Cardiac muscle cell (in vitro differentiated cells and primary cell): ENCODE data around the gene CST3. TPM values are rescaled to one million over a fixed set of nuclear protein-coding genes. Genes with fewer than 3 reads are reported as not detected.

Experiments
- DNase-seq, 2 donors: peaks; one replicate each; pipeline versions ENCODE4 v3.0.0 to v3.0.0-alpha.2; 2010 to 2017; ENCODE audit warnings: low read depth in 1 of 2, low spot score in 1 of 2
- H3K27ac ChIP-seq: fragments of 200-600 bp; sonication (generic); 2 replicates; pipeline ENCODE4 v1.5.1; 2016
- H3K27me3 ChIP-seq: fragments of 200-600 bp; sonication (generic); 2 replicates; pipeline ENCODE4 v1.6.0; 2016; ENCODE audit warnings: control low read depth
- H3K36me3 ChIP-seq: fragments of 200-600 bp; sonication (generic); 2 replicates; pipeline ENCODE4 v1.5.1; 2016; ENCODE audit warnings: control low read depth
- H3K4me1 ChIP-seq: fragments of 200-600 bp; sonication (generic); 2 replicates; pipeline ENCODE4 v1.8.1; 2017; ENCODE audit warnings: low read depth, mild to moderate bottlenecking, mixed run types
- H3K4me3 ChIP-seq: fragments of 200-600 bp; sonication (generic); 2 replicates; pipeline ENCODE4 v1.5.1; 2016; ENCODE audit warnings: mild to moderate bottlenecking
- H3K9me3 ChIP-seq: fragments of 200-600 bp; sonication (generic); 2 replicates; pipeline ENCODE4 v1.5.1; 2017; ENCODE audit warnings: low read depth, mild to moderate bottlenecking, control low read depth
- CTCF ChIP-seq: IDR thresholded peaks from 2 replicates; pipeline ENCODE4 v1.5.1; 2012; ENCODE audit warnings: low read depth, mild to moderate bottlenecking, low read length
- polyA plus RNA-seq: library from polyadenylated mRNA; unstranded; fragments of >200 nt; fragmentation: Nextera tagmentation; extraction: Ambion mirVana; gene quantifications from 2 replicates; pipeline ENCODE4 v1.2.1, GENCODE V29; 2016
- total RNA-seq: library from RNA; depleted of rRNA; stranded (reverse); fragments of >200 nt; gene quantifications from 2 replicates; pipeline ENCODE4 v1.2.3, GENCODE V29; 2016

Gene CST3
- total and polyA plus RNA-seq, 2 experiments from 2014 or later = 214 to 256 TPM

- peak in 1 of 2 donors; percentile 22 for DNase-seq
- TF ChIP-seq CTCF = no peak
- peaks cover 4% of the 10 kb centered on the region for H3K4me1 ChIP-seq
Observed at GRCh38 chr20:23628402-23629016, 9.2 kb downstream of the CST3 start.

GRCh38 chr20:23627501-23627900 lies 10.3 kb downstream of the CST3 start:
- H3K4me1 ChIP-seq = peaks cover 4% of the 10 kb centered on the region
- DNase-seq = peak in 1 of 2 donors; percentile 29
- no peaks in the 10 kb centered on the region for H3K27me3 ChIP-seq
- TF ChIP-seq CTCF = no peak
- no peaks in the 10 kb centered on the region for H3K36me3 ChIP-seq
- H3K4me3 ChIP-seq = no peak overlapping the region
- no peaks in the 10 kb centered on the region for H3K9me3 ChIP-seq
- H3K27ac ChIP-seq = no peak overlapping the region

More at GRCh38 chr20:23628402-23629016, 9.2 kb downstream of the CST3 start:
- no peak overlapping the region for H3K27ac ChIP-seq
- H3K9me3 ChIP-seq = no peaks in the 10 kb centered on the region
- H3K36me3 ChIP-seq = no peaks in the 10 kb centered on the region
- H3K4me3 ChIP-seq = no peak overlapping the region
- H3K27me3 ChIP-seq = no peaks in the 10 kb centered on the region

- no peaks in the 10 kb centered on the region for H3K9me3 ChIP-seq
- DNase-seq = peak in 1 of 2 donors; percentile 34
- H3K27me3 ChIP-seq = no peaks in the 10 kb centered on the region
- peaks cover 4% of the 10 kb centered on the region for H3K4me1 ChIP-seq
- TF ChIP-seq CTCF = no peak
- no peaks in the 10 kb centered on the region for H3K36me3 ChIP-seq
- no peak overlapping the region for H3K4me3 ChIP-seq
- H3K27ac ChIP-seq = no peak overlapping the region
Observed at GRCh38 chr20:23626040-23626620, 11.6 kb downstream of the CST3 start.

GRCh38 chr20:23625236-23625964 lies 12.4 kb downstream of the CST3 start:
- Histone ChIP-seq H3K27ac (no peak overlapping the region), H3K27me3 (no peaks in the 10 kb centered on the region), H3K36me3 (no peaks in the 10 kb centered on the region), H3K9me3 (no peaks in the 10 kb centered on the region), H3K4me3 (no peak overlapping the region), H3K4me1 (peaks cover 4% of the 10 kb centered on the region)
- DNase-seq = peak in 1 of 2 donors; percentile 47
- no peak for TF ChIP-seq CTCF

- H3K36me3 ChIP-seq = no peaks in the 10 kb centered on the region
- H3K27ac ChIP-seq = no peak overlapping the region
- no peak for TF ChIP-seq CTCF
Observed at GRCh38 chr20:23624324-23624691, 13.4 kb downstream of the CST3 start.

More at GRCh38 chr20:23624324-23624691, 13.4 kb downstream of the CST3 start:
- Histone ChIP-seq H3K9me3 (no peaks in the 10 kb centered on the region), H3K4me3 (no peak overlapping the region), H3K27me3 (no peaks in the 10 kb centered on the region), H3K4me1 (peaks cover 4% of the 10 kb centered on the region)
- peak in 1 of 2 donors; percentile 91 for DNase-seq
